RWPE1 (cell line): ENCODE measurements around the gene WDTC1.
A peak's percentile ranks its signal among the peaks of the same experiment; 100 is the strongest.

Experiments used
- CTCF ChIA-PET: fragments of 350-600 bp; sonication (Branson Sonifier 250); formaldehyde crosslinking; extraction: SDS; loops from one replicate; lab custom pipeline; 2021; lab: Yijun Ruan, JAX
- POLR2A ChIA-PET: fragments of 400-600 bp; formaldehyde crosslinking; extraction: SDS; loops from one replicate; lab custom pipeline; 2020; ENCODE audit warnings: antibody characterized with exemption; ENCODE audit not compliant: low non-redundant PET; lab: Yijun Ruan, JAX
- DNase-seq: peaks from one replicate; pipeline ENCODE4 v3.0.0; 2012; ENCODE audit warnings: low spot score
- H3K27ac ChIP-seq: fragments of 450-650 bp; 2 replicates; pipeline ENCODE4 v1.5.1; 2017
- TF ChIP-seq, protein P1 (sequence below): fragments of 450-650 bp; conservative IDR thresholded peaks from 2 replicates; pipeline ENCODE4 v1.5.1; 2017; ENCODE audit warnings: low read depth, mild to moderate bottlenecking

WDTC1 gene

DNA sequence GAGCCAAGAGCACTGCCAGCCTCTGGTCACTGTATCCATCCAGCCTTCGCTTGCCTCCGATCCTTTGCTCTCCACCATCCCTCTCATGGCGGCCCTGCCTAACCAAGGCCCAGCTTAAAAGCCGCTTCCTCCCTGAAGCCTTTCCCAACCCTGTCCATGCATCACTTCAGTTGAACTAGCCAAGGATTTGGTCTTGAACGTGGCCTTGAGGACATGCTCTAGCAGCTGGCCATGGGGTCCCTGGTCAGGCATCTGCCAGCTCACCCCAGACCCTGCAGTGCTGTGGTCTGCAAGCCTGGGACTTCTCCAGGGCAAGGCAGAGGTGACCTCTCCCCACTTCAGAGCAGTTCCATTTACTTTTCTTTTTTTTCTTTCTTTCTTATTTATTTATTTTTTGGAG is 102.3 kb downstream of the WDTC1 start:
- ChIA-PET CTCF (interaction anchor here (0.5 to 1.5 kb wide), 5 partner anchors 15 to 450 kb away, joined by 3 to 10 read pairs (median 3); partner anchors contain the start of gene MAP3K6), POLR2A (no interaction called here)
- no peak for DNase-seq
- H3K27ac ChIP-seq, result peak overlapping the region; percentile 98
- TF ChIP-seq, protein P1, sequence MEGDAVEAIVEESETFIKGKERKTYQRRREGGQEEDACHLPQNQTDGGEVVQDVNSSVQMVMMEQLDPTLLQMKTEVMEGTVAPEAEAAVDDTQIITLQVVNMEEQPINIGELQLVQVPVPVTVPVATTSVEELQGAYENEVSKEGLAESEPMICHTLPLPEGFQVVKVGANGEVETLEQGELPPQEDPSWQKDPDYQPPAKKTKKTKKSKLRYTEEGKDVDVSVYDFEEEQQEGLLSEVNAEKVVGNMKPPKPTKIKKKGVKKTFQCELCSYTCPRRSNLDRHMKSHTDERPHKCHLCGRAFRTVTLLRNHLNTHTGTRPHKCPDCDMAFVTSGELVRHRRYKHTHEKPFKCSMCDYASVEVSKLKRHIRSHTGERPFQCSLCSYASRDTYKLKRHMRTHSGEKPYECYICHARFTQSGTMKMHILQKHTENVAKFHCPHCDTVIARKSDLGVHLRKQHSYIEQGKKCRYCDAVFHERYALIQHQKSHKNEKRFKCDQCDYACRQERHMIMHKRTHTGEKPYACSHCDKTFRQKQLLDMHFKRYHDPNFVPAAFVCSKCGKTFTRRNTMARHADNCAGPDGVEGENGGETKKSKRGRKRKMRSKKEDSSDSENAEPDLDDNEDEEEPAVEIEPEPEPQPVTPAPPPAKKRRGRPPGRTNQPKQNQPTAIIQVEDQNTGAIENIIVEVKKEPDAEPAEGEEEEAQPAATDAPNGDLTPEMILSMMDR, result no peak

DNA sequence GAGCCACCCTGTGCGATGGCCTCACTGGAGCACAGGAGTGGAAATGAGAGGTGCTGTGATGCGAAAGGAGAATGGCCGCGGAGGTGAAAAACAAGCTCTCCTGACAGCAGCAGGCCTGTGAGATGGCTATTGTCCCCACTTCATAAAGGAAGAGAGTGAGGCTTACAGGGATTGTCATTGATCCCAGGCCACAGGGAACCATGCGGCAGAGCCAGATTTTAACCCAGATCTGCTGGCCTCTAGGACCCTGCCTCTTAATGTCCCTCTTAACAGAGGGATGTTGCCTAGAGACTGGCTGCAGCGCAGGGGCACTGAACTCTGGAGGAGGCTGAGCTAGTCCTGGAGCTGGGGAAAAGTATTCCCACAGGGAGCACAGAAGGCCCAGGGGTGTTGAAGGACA is 104.3 kb downstream of the WDTC1 start:
- peak overlapping the region; percentile 98 for H3K27ac ChIP-seq
- ChIA-PET CTCF (interaction anchor here (0.6 kb wide), 1 partner anchor 1909 kb away, joined by 4 read pairs; no protein-coding TSS in a partner anchor), POLR2A (no interaction called here)
- TF ChIP-seq, protein P1, result no peak
- DNase-seq, result no peak

DNA sequence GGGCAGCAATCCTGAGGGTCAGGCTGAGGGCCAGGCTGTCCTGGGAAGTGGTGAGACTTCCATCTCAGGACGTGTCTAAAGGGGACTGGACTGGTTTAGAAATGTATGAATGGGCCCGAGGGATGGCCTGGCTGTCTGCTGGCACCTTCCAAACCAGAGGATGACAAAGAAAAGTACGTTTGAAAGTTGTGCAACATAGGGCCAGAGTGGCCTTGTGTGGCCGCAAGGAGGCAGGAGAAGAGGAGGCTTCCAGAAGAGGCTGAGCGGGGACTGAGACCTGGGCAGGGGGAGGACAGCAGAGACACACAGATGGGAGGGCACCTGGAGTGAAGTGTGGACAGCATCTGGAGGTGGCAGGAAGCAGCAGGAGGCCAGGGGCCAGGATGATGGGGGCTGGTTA is 104.8 kb downstream of the WDTC1 start:
- ChIA-PET POLR2A (no interaction called here), CTCF (interaction anchor here (0.6 to 0.7 kb wide), 2 partner anchors 60 to 1910 kb away, joined by 3 to 4 read pairs; no protein-coding TSS in a partner anchor)
- no peak for DNase-seq
- TF ChIP-seq, protein P1, result no peak
- H3K27ac ChIP-seq, result peak overlapping the region; percentile 98

DNA sequence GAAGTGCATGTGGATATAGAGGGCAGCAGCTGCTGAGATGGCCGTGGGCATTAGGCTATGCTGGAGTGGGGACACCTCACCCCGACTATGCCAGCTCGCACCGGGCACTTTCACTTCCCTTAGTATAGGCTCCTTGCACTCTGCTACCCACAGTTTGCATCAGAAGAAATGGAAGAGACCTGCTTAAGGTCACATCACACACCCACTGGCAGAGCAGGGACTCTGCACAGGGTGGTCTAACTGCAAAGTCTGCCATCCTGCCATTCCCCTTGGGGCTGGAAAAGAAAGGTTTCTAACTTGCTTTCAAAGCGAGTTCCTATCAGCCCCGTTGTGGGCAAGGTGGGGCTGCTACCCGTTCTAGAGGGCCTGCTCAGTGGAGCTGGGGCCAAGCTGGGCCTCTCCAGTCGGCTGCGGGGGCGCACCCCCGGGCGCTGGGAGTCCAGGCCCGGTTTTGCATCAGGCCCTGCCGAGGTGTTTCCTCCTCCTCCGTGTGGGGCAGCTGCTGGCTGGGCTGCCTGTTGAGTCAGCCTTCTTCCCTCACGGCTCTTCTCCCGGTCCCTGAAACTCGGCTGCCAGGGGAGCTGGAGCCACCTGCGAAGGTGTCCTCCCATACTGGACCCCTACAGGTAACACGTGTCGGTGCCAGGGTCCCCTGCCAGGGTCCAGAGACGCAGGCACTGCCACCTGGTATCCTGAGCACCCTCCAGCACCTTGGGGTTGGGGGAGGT is 107.3 kb downstream of the WDTC1 start, which contains the start of gene SYTL1:
SYTL1 (plus strand) TSS at position 498 of the 728 bp plus-strand sequence. CDS start 3,313 bp downstream, outside the sequence.
- ChIA-PET POLR2A (interaction anchor here (0.5 to 1.4 kb wide), 9 partner anchors 7 to 314 kb away, joined by 3 to 6 read pairs (median 3); no protein-coding TSS in a partner anchor), CTCF (interaction anchor here (0.6 to 1.4 kb wide), 6 partner anchors 9 to 245 kb away, joined by 3 to 9 read pairs (median 4); no protein-coding TSS in a partner anchor)
- H3K27ac ChIP-seq, result peak within 1 kb of the TSS; percentile 98
- peak; percentile 84 for DNase-seq
- TF ChIP-seq, protein P1, result no peak

DNA sequence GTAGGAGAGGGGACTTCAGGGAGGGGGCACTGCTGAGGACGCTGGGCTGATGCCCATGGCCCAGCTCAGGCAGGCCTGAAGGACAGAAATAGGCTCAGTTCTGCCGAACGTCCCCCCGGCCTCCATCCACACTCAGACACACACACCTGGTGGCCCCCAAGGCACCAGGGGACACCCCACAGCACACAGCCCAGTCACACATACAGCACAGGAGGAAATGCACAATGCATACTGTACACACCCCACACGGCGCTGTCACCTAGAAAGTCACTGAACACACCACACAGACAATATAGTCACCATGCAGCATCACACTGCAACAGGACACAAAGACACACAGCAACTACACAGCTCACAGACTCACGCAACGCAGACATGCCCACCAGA is 108.0 kb downstream of the WDTC1 start:
- TF ChIP-seq, protein P1, result no peak
- no peak for DNase-seq
- POLR2A ChIA-PET, result interaction anchor here (0.5 to 1.4 kb wide), 8 partner anchors 8 to 314 kb away, joined by 3 to 6 read pairs (median 3); no protein-coding TSS in a partner anchor
- peak overlapping the region; percentile 98 for H3K27ac ChIP-seq
- CTCF ChIA-PET, result interaction anchor here (0.6 to 1.6 kb wide), 7 partner anchors 10 to 245 kb away, joined by 3 to 9 read pairs (median 4); no protein-coding TSS in a partner anchor
